IPS DF 6.9 (cell line): ENCODE data around the gene ECSIT.

Experiments
- DNase-seq: peaks from one replicate; pipeline ENCODE4 v3.0.0-alpha.2; 2013; ENCODE audit warnings: low read depth, low spot score
- H3K27ac ChIP-seq: one replicate; pipeline ENCODE4 v1.5.1; 2013; ENCODE audit warnings: low read length, control low read depth
- H3K27me3 ChIP-seq: 2 replicates; pipeline ENCODE4 v1.6.1; 2013; ENCODE audit warnings: mild to moderate bottlenecking, low read length; ENCODE audit not compliant: control insufficient read depth, insufficient read depth
- H3K36me3 ChIP-seq: 2 replicates; pipeline ENCODE4 v1.6.1; 2013; ENCODE audit warnings: low read length; ENCODE audit not compliant: control insufficient read depth, insufficient read depth
- H3K4me1 ChIP-seq: 2 replicates; pipeline ENCODE4 v1.6.1; 2013; ENCODE audit warnings: low read length; ENCODE audit not compliant: control insufficient read depth, insufficient read depth
- H3K4me3 ChIP-seq: 2 replicates; pipeline ENCODE4 v1.5.1; 2013; ENCODE audit warnings: mild to moderate bottlenecking, low read length
- H3K9me3 ChIP-seq: 2 replicates; pipeline ENCODE4 v1.6.1; 2013; ENCODE audit warnings: low read length, inconsistent platforms; ENCODE audit not compliant: control insufficient read depth, insufficient read depth
- WGBS: extraction: QIAGEN DNeasy Blood & Tissue Kit; methylation state at CpG from one replicate; pipeline ENCODE4 v1.1.7; 2013; ENCODE audit warnings: mixed read lengths, missing lambda C conversion rate; ENCODE audit not compliant: insufficient read length, insufficient coverage; 5-methylcytosine and 5-hydroxymethylcytosine counted together

Gene ECSIT

DNA sequence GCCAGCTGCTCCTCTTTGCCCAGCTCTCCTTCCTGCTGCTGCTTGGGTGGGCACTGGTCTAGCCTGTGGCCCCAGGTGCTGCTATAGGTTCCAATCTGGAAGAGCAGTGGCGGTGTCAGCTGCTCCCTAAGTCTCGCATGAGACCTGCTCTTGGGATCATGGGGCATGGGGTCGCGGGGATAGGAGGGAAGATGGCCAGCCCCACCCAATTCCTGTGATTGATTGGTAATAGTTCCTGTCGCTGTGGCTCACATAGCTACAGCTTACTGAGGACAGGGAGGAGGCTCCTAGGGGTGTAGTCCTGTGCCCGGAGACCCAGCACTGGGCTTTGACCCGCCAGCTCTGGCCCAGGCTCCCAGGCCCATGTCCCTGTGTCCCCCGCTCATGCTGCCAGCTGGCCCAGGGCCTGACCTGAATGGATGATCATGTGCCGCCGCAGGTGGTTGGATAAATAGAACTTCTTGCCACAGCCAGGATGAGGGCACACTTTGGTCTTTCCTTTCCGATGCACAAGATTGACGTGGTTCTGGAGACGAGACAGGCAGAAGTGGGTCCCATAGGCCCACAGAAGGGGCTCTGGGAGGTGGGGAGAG is 43.6 kb downstream of the ECSIT start:
- DNase-seq = no peak
- H3K4me1 ChIP-seq = peaks cover 3% of the 10 kb centered on the region; the same call in 1 of the 2 replicates
- no peak overlapping the region for H3K4me3 ChIP-seq
- H3K9me3 ChIP-seq = no peaks in the 10 kb centered on the region
- WGBS = no CpG with 5 or more reads among the region's 13 CpGs
- no peaks in the 10 kb centered on the region for H3K36me3 ChIP-seq
- peaks cover 6% of the 10 kb centered on the region; the same call in 1 of the 2 replicates for H3K27me3 ChIP-seq
- no peak overlapping the region for H3K27ac ChIP-seq

DNA sequence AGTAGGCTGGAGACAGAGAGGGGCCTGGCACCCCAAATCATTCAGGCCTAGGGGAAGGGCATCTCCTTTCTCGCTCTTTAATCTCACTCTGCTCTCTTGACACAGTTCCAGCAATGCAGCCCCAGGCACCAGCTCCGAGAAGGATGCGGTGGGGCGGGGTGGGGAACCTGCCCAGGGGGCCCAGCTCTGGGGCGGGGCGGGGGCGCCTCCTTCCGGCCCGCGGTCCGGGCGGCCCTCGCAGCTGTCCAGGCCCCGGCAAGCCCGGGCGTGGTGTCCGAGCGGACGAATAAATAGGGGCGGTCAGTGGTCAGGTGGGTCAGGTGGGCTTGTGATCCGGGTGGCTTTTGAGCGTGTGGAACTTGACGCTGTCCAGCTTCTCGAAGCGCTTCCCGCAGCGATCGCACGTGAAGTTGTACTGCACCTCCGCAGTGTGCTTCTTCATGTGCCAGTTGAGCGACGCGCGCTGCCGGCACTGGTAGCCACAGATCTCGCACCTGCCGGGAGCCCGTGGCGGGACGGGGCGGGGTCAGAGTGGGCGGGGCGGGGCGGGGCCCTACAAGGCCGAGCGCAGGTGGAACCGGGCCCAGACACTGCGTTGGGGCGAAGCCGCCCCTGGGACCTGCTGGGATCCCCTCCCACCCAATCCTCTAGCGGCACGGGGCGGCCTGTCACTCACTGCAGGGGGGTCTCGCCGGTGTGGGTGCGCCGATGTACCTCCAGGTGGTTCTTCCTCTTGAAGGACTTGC is 45.4 kb downstream of the ECSIT start:
- no peaks in the 10 kb centered on the region for H3K9me3 ChIP-seq
- no peaks in the 10 kb centered on the region for H3K36me3 ChIP-seq
- DNase-seq = no peak
- no CpG with 5 or more reads among the region's 57 CpGs for WGBS
- peaks cover 6% of the 10 kb centered on the region; the same call in 1 of the 2 replicates for H3K4me1 ChIP-seq
- H3K27me3 ChIP-seq = peaks cover 6% of the 10 kb centered on the region; the same call in 1 of the 2 replicates
- no peak overlapping the region for H3K27ac ChIP-seq
- H3K4me3 ChIP-seq = no peak overlapping the region

DNA sequence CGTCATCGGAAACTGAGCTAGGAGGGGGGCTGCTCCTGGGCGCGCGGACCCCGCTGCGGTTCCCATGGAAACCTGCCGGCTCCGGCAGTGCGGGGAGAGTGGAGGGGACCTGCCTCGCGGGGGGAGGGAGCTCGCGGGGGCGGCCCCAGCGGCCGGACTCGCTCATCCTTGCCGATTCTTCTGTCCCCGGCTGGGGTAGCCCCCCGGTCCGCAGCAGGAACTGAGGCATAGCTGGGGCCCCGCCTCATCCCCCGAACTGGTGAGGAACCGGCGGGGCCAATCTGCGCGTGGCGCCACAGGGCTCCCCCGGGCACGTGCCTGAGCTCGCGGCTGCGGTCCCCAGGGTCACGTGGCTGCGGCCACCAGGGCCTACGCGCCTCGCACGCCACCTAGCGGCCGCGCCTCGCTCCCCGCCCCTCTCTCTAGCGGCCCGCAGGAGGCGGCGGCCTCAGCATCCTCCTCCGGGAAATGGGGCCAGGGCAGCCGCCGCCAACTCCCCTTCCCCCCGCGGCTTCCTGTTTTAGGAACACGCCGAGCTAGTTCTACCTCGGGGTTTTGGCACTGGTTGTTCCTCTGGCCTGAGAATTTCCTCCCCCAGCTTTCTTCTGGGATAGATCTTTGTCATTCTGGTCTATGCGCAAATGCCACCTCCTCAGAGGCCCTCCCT is 46.4 kb downstream of the ECSIT start:
- peaks cover 6% of the 10 kb centered on the region; the same call in 1 of the 2 replicates for H3K4me1 ChIP-seq
- H3K9me3 ChIP-seq = no peaks in the 10 kb centered on the region
- WGBS = no CpG with 5 or more reads among the region's 58 CpGs
- DNase-seq = no peak
- peak overlapping the region; percentile 12; the same call in 1 of the 2 replicates for H3K4me3 ChIP-seq
- peaks cover 6% of the 10 kb centered on the region; the same call in 1 of the 2 replicates for H3K27me3 ChIP-seq
- no peaks in the 10 kb centered on the region for H3K36me3 ChIP-seq
- no peak overlapping the region for H3K27ac ChIP-seq

DNA sequence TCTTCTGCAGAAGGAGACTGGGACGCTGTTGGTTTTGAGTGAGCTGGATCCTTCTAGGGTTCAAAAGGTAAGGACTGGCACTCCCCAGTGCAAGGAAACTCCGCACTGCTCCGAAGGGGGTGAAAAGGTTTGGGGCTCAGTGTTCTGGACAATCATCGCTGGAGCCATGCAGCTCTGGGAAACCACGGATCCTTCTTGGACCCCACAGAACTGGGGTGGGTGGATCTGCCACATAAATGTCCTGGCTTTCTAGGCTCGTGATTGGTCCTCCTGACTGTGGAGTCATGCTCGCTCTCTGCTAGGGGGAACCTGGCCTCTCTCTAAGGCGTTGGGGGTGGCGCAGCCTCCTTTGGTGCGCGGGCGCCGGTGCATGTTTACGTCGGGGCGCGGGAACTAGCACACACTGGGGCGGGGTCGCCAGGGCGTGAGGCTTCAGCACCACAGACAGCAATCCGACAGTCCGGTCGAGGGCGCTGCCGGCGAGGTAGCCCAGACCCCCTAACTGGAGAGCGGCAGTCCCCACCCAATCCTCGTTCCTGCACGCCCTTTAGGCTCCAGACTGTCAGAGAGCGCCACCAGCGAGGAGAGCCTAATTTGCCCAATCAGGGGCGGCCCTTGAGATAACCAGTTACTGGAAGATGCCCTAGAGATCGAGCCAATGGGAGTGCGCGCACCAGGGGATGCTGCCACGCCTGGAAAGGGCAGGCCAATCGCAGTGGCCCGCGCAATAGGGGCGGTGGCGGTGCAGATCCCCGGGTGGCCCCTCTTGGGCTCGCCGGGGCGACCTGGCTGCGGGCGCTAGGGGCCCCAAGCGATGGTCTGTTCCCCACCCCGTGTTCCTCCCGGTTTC is 47.2 kb downstream of the ECSIT start:
- WGBS = no CpG with 5 or more reads among the region's 50 CpGs
- H3K9me3 ChIP-seq = no peaks in the 10 kb centered on the region
- H3K4me3 ChIP-seq = peak overlapping the region; percentile 12; the same call in 1 of the 2 replicates
- H3K4me1 ChIP-seq = peaks cover 6% of the 10 kb centered on the region; the same call in 1 of the 2 replicates
- H3K27me3 ChIP-seq = peaks cover 6% of the 10 kb centered on the region; the same call in 1 of the 2 replicates
- H3K27ac ChIP-seq = no peak overlapping the region
- no peak for DNase-seq
- H3K36me3 ChIP-seq = no peaks in the 10 kb centered on the region

DNA sequence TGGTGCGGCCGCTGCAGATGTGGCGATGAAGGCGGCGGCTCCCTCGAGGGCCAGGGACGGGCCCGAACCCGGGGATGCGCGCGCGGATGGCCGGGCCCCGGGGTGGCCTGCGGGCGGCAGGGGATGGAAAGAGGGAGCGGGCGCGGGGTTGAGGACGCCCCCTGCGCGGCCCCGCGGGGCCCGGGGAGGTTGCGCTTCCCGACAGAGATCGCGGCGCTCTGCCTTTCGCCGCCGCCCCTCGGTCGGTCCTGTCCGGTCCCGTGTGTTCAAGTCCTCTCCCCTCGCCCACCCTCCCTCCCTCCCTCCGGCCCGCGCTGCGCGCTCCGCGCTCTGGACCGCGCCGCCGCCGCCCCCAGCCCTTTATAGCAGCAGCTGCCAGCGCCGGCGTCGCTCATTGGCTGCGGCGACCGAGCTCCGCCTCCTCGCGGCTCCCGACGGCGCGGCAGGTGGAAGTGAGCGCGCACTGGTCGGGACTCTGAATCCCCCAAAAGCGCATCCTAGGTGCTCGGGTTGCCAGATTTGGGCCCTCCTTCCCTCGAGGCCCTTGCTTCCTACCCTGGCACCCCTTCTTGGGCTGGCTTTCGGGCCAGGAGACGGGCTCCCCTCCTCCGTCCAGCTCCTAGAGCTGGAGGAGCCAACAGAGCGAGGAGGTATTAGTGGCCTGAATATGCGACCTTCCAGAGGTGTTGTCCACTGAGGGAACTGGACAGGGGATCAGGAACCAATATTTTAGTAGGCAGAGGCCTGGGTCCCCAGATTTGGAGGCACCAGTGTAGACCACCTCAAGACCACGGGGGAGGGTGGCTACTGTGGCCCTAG is 48.0 kb downstream of the ECSIT start, which contains the start of gene ELAVL3:
Gene ELAVL3 (minus strand): TSS at position 332 of the 819 bp plus-strand sequence. CDS start 438 bp downstream, outside the sequence.
- H3K27me3 ChIP-seq = peaks cover 6% of the 10 kb centered on the region; the same call in 1 of the 2 replicates
- no peak for DNase-seq
- H3K4me3 ChIP-seq = peak within 1 kb of the TSS; percentile 23; the same call in 1 of the 2 replicates
- H3K9me3 ChIP-seq = no peaks in the 10 kb centered on the region
- no CpG with 5 or more reads among the region's 77 CpGs for WGBS
- H3K36me3 ChIP-seq = no peaks in the 10 kb centered on the region
- H3K4me1 ChIP-seq = peaks cover 6% of the 10 kb centered on the region; the same call in 1 of the 2 replicates
- no peak within 1 kb of the TSS for H3K27ac ChIP-seq

DNA sequence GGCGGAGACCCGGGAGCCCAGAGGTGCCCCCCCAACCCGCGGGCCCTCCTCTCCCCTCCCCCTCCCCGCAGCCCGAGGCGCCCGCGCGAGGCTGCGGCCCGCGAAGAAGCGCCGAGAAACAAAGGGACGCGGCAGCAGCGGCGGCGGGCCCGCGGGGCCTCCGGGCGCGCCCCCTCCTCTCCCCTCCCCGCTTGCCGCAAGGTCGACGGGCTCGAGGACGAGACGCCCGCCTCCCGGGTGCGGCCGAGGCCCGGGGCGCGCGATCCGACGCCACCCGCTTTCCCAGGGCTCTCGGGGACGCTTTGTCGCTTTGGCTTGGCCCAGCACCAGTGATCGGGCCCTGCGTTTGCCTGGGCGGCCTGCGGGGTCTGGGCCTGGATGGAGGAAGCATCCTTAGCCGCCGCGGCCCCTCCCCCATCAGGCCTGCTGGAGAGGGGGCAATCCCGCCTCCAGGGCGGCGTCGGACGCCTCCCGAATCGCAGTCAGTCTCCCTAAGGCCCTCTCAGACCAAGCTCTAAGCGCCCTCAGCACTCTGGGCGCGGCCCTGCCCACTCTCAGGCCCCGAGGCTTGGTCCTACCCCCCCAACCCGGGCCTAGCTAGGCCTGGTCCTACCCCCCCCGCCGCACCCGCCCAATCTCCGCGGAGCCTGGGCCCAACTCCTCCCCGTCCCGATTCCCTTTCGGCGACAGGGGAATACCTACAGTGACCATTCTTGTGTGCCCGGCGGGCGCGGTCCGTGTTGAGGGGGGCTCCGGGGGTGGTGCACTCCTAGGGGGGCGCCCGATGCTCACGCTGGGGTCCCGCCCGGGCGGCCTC is 48.8 kb downstream of the ECSIT start:
- Histone ChIP-seq H3K9me3 (no peaks in the 10 kb centered on the region), H3K4me3 (peak overlapping the region; percentile 23; the same call in 1 of the 2 replicates), H3K36me3 (no peaks in the 10 kb centered on the region), H3K27ac (no peak overlapping the region), H3K27me3 (peaks cover 6% of the 10 kb centered on the region; the same call in 1 of the 2 replicates), H3K4me1 (peaks cover 6% of the 10 kb centered on the region; the same call in 1 of the 2 replicates)
- no CpG with 5 or more reads among the region's 86 CpGs for WGBS
- DNase-seq = no peak

DNA sequence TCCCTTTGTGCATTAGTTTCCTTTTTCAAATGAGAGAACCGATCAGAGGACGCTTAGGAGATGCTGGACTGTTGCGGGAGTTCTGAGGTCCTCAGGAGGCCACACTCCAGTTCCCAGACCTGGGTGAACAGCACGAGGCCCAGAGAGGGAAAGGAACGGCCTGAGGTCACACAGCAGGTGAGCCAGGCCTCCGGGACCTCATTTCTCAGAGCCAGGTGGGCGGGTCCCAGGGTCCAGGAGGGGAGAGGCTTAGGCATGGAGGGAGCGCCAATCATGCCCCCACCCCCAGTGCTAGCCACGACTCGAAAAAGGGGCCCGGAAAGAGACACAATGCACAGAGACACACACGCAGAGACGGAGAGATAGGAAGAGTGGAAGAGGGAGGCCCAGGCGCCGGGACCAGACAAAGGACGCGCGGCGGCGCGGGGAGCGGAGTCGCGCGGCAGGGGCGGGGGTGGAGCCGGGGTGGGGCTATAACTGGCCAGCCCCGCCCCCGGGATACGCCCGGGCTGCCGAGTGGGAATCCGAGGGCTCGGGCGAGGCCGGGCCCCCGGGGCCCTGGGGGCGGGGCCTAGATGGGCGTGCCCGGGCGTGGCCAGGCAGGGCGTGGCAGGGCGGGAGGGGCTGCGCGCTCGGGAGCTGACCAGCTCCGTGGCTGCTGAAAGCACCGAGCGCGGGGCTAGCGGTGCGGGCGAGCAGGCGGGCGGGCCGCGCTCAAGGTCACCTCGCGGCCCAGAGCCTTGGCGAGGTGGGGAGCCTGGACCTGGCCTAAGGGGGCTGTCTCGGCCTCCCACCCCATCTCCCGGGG is 49.6 kb downstream of the ECSIT start:
- Histone ChIP-seq H3K4me1 (peaks cover 6% of the 10 kb centered on the region; the same call in 1 of the 2 replicates), H3K27ac (no peak overlapping the region), H3K4me3 (peak overlapping the region; percentile 4; the same call in 1 of the 2 replicates), H3K36me3 (no peaks in the 10 kb centered on the region), H3K27me3 (peaks cover 6% of the 10 kb centered on the region; the same call in 1 of the 2 replicates), H3K9me3 (no peaks in the 10 kb centered on the region)
- no peak for DNase-seq
- no CpG with 5 or more reads among the region's 62 CpGs for WGBS
